ENCODE results near the gene PTPRF. TPM values are rescaled to one million over a fixed set of nuclear protein-coding genes. Genes with fewer than 3 reads are reported as not detected.

PTPRF gene
- total RNA-seq, 1 donor from 2014 or later, result 2.9 TPM

- intact Hi-C loops (cut with micrococcal nuclease), result no loop called here
- peak; percentile 94 for TF ChIP-seq CTCF (IDR thresholded peaks at IDR 0.05; ENCODE audit: borderline replicate concordance)
- Histone ChIP-seq H3K36me3 (no peaks in the 10 kb centered on the region), H3K27me3 (ENCODE audit: low read depth) (peaks cover 39% of the 10 kb centered on the region), H3K27ac (replicated peaks) (no peak overlapping the region), H3K9me3 (replicated peaks) (no peaks in the 10 kb centered on the region), H3K4me1 (peaks cover 15% of the 10 kb centered on the region), H3K4me3 (no peak overlapping the region)
- peak; percentile 74 for DNase-seq
Observed at GRCh38 chr1:43529206-43529731, 1.4 kb upstream of the PTPRF start.

GRCh38 chr1:43531107-43531905 is 623 bp downstream of the PTPRF start:
- Histone ChIP-seq H3K27ac (replicated peaks) (no peak overlapping the region), H3K9me3 (replicated peaks) (no peaks in the 10 kb centered on the region), H3K4me3 (peak overlapping the region; percentile 73), H3K36me3 (no peaks in the 10 kb centered on the region), H3K27me3 (ENCODE audit: low read depth) (peaks cover 39% of the 10 kb centered on the region), H3K4me1 (peaks cover 15% of the 10 kb centered on the region)
- intact Hi-C loops (cut with micrococcal nuclease), result no loop called here
- no peak for TF ChIP-seq CTCF (IDR thresholded peaks at IDR 0.05; ENCODE audit: borderline replicate concordance)
- DNase-seq, result no peak

- H3K4me1 ChIP-seq, result peaks cover 15% of the 10 kb centered on the region
- no peaks in the 10 kb centered on the region for H3K9me3 ChIP-seq (replicated peaks)
- H3K27me3 ChIP-seq (ENCODE audit: low read depth), result peaks cover 34% of the 10 kb centered on the region
- H3K4me3 ChIP-seq, result peak overlapping the region; percentile 73
- no peak for TF ChIP-seq CTCF (IDR thresholded peaks at IDR 0.05; ENCODE audit: borderline replicate concordance)
- no peak overlapping the region for H3K27ac ChIP-seq (replicated peaks)
- DNase-seq, result no peak
- intact Hi-C loops (cut with micrococcal nuclease), result no loop called here
- H3K36me3 ChIP-seq, result no peaks in the 10 kb centered on the region
Observed at GRCh38 chr1:43531906-43532584, 1.4 kb downstream of the PTPRF start.

- Histone ChIP-seq H3K9me3 (replicated peaks) (no peaks in the 10 kb centered on the region), H3K4me1 (peaks cover 15% of the 10 kb centered on the region), H3K27me3 (ENCODE audit: low read depth) (peaks cover 30% of the 10 kb centered on the region), H3K27ac (replicated peaks) (no peak overlapping the region), H3K4me3 (no peak overlapping the region), H3K36me3 (no peaks in the 10 kb centered on the region)
- intact Hi-C loops (cut with micrococcal nuclease), result no loop called here
- DNase-seq, result no peak
- TF ChIP-seq CTCF (IDR thresholded peaks at IDR 0.05; ENCODE audit: borderline replicate concordance), result no peak
Observed at GRCh38 chr1:43532716-43533115, 2.0 kb downstream of the PTPRF start.

GRCh38 chr1:43533584-43533983 is 2.9 kb downstream of the PTPRF start:
- Histone ChIP-seq H3K36me3 (no peaks in the 10 kb centered on the region), H3K4me3 (no peak overlapping the region), H3K4me1 (peaks cover 15% of the 10 kb centered on the region), H3K27ac (replicated peaks) (no peak overlapping the region), H3K9me3 (replicated peaks) (no peaks in the 10 kb centered on the region), H3K27me3 (ENCODE audit: low read depth) (peaks cover 21% of the 10 kb centered on the region)
- intact Hi-C loops (cut with micrococcal nuclease), result no loop called here
- TF ChIP-seq CTCF (IDR thresholded peaks at IDR 0.05; ENCODE audit: borderline replicate concordance), result no peak
- DNase-seq, result no peak
